Activated CD4-positive, alpha-beta memory T cell treated with anti-CD3 and anti-CD28 coated beads, Interleukin-2, amount 10 ng/mL, durations not matched to agents 7 days and 5 days (primary cell): Measurements from ENCODE around the gene CST3. TPM values are rescaled to one million over a fixed set of nuclear protein-coding genes. Genes with fewer than 3 reads are reported as not detected.

Experiments
- CTCF ChIA-PET: fragments of 350-600 bp; sonication (Branson Sonifier 250); formaldehyde crosslinking; loops from one replicate; lab custom pipeline; 2021; ENCODE audit warnings: antibody characterized with exemption, inconsistent platforms; lab: Charles Lee
- POLR2A ChIA-PET: fragments of 350-600 bp; sonication (Branson Sonifier 250); formaldehyde crosslinking; loops from one replicate; lab custom pipeline; 2021; ENCODE audit warnings: antibody characterized with exemption; lab: Charles Lee
- DNase-seq: peaks from one replicate; pipeline ENCODE4 v3.0.0-alpha.2; 2020
- H3K27ac Mint-ChIP-seq: one replicate; pipeline ENCODE4 v1.8.0; 2021; ENCODE audit warnings: mild to moderate bottlenecking, mixed read lengths
- H3K27me3 Mint-ChIP-seq: one replicate; pipeline ENCODE4 v1.8.0; 2021; ENCODE audit warnings: mixed read lengths
- H3K36me3 Mint-ChIP-seq: one replicate; pipeline ENCODE4 v1.8.0; 2021; ENCODE audit warnings: low read depth, mixed read lengths
- H3K4me1 Mint-ChIP-seq: one replicate; pipeline ENCODE4 v1.8.0; 2021; ENCODE audit warnings: mixed read lengths
- H3K4me3 Mint-ChIP-seq: one replicate; pipeline ENCODE4 v1.8.0; 2021; ENCODE audit warnings: mild to moderate bottlenecking, mixed read lengths
- H3K9me3 Mint-ChIP-seq: one replicate; pipeline ENCODE4 v1.8.0; 2021; ENCODE audit warnings: mixed read lengths
- total RNA-seq, 2 experiments: library from RNA; stranded (reverse); gene quantifications; one replicate each; pipeline ENCODE4 v1.2.3, GENCODE V29; 2021

Gene CST3
- total RNA-seq, 2 experiments from 2014 or later = 0.55 to 0.76 TPM

GRCh38 chr20:23588434-23589403 is 49.0 kb downstream of the CST3 start:
- ChIA-PET CTCF (no interaction called here), POLR2A (no interaction called here)
- no peaks in the 10 kb centered on the region for H3K4me1 Mint-ChIP-seq
- no peaks in the 10 kb centered on the region for H3K36me3 Mint-ChIP-seq
- H3K9me3 Mint-ChIP-seq = no peaks in the 10 kb centered on the region
- no peak overlapping the region for H3K4me3 Mint-ChIP-seq
- DNase-seq = no peak
- peaks cover 5% of the 10 kb centered on the region for H3K27me3 Mint-ChIP-seq
- no peak overlapping the region for H3K27ac Mint-ChIP-seq

- H3K9me3 Mint-ChIP-seq = no peaks in the 10 kb centered on the region
- H3K36me3 Mint-ChIP-seq = no peaks in the 10 kb centered on the region
- CTCF ChIA-PET = no interaction called here
- POLR2A ChIA-PET = no interaction called here
- no peak overlapping the region for H3K27ac Mint-ChIP-seq
- DNase-seq = no peak
- H3K4me1 Mint-ChIP-seq = no peaks in the 10 kb centered on the region
- H3K4me3 Mint-ChIP-seq = no peak overlapping the region
- H3K27me3 Mint-ChIP-seq = peaks cover 5% of the 10 kb centered on the region
Observed at GRCh38 chr20:23587631-23588030, 50.1 kb downstream of the CST3 start.

- Mint-ChIP-seq H3K4me1 (no peaks in the 10 kb centered on the region), H3K27ac (no peak overlapping the region), H3K27me3 (peaks cover 7% of the 10 kb centered on the region), H3K36me3 (no peaks in the 10 kb centered on the region), H3K9me3 (no peaks in the 10 kb centered on the region), H3K4me3 (no peak overlapping the region)
- ChIA-PET POLR2A (no interaction called here), CTCF (no interaction called here)
- no peak for DNase-seq
Observed at GRCh38 chr20:23586735-23587525, 50.8 kb downstream of the CST3 start.

GRCh38 chr20:23585808-23586734 is 51.7 kb downstream of the CST3 start:
- no peaks in the 10 kb centered on the region for H3K4me1 Mint-ChIP-seq
- H3K27ac Mint-ChIP-seq = no peak overlapping the region
- H3K9me3 Mint-ChIP-seq = no peaks in the 10 kb centered on the region
- DNase-seq = no peak
- POLR2A ChIA-PET = no interaction called here
- no peaks in the 10 kb centered on the region for H3K36me3 Mint-ChIP-seq
- peaks cover 7% of the 10 kb centered on the region for H3K27me3 Mint-ChIP-seq
- CTCF ChIA-PET = no interaction called here
- no peak overlapping the region for H3K4me3 Mint-ChIP-seq

- Mint-ChIP-seq H3K27ac (no peak overlapping the region), H3K36me3 (no peaks in the 10 kb centered on the region), H3K4me3 (no peak overlapping the region), H3K9me3 (no peaks in the 10 kb centered on the region), H3K4me1 (no peaks in the 10 kb centered on the region), H3K27me3 (peaks cover 7% of the 10 kb centered on the region)
- DNase-seq = no peak
- POLR2A ChIA-PET = no interaction called here
- CTCF ChIA-PET = no interaction called here
Observed at GRCh38 chr20:23585449-23585807, 52.3 kb downstream of the CST3 start.

- H3K27me3 Mint-ChIP-seq = peaks cover 7% of the 10 kb centered on the region
- no peak for DNase-seq
- ChIA-PET POLR2A (no interaction called here), CTCF (no interaction called here)
- H3K4me3 Mint-ChIP-seq = no peak overlapping the region
- no peaks in the 10 kb centered on the region for H3K36me3 Mint-ChIP-seq
- no peak overlapping the region for H3K27ac Mint-ChIP-seq
- no peaks in the 10 kb centered on the region for H3K9me3 Mint-ChIP-seq
- no peaks in the 10 kb centered on the region for H3K4me1 Mint-ChIP-seq
Observed at GRCh38 chr20:23584434-23585199, 53.1 kb downstream of the CST3 start.

Other genes with a start within 250 kb of the CST3 start
- gene NAPB, start 216.5 kb downstream of the CST3 start, total RNA-seq = 10 to 100 TPM; 16.0 TPM
- gene CSTL1, start 198.3 kb downstream of the CST3 start, total RNA-seq = not detected
- gene CST11, start 185.1 kb downstream of the CST3 start, total RNA-seq = not detected
- gene CST8, start 146.8 kb downstream of the CST3 start, total RNA-seq = not detected
- gene CST9L, start 69.5 kb downstream of the CST3 start, total RNA-seq = not detected
- not detected for gene CST9, start 32.0 kb downstream of the CST3 start, total RNA-seq
- not detected for gene CST4, start 51.1 kb upstream of the CST3 start, total RNA-seq
- not detected for gene CST1, start 113.0 kb upstream of the CST3 start, total RNA-seq
- not detected for gene CST2, start 188.8 kb upstream of the CST3 start, total RNA-seq
- not detected for gene CST5, start 241.8 kb upstream of the CST3 start, total RNA-seq